ENCODE results near the gene ZCCHC4.

The ZCCHC4 gene

GRCh38 chr4:25383647-25384046 lies 71.1 kb downstream of the ZCCHC4 start:
- DNase-seq, result no peak

GRCh38 chr4:25386926-25387325 lies 74.4 kb downstream of the ZCCHC4 start:
- DNase-seq, result no peak

DNA sequence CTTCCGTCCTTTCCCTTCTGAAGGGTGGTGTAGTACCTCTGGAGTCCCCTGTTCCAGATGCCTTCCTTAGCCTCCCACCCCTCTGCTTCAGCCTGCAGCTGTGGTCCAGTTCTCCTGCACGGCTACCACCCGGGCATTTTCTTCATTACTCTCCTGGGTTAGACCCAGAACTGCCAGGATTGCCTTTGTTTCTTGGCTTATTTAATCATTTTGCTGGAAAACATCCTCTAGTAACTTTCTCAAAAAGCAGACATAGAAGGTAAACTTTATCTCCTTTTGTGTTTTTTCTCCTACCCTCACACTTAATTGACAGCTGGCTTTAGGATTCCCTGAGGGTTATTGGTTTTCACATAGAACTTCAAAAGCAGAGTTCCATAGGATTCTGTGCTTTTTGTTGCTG lies 84.7 kb downstream of the ZCCHC4 start:
- no peak for DNase-seq

DNA sequence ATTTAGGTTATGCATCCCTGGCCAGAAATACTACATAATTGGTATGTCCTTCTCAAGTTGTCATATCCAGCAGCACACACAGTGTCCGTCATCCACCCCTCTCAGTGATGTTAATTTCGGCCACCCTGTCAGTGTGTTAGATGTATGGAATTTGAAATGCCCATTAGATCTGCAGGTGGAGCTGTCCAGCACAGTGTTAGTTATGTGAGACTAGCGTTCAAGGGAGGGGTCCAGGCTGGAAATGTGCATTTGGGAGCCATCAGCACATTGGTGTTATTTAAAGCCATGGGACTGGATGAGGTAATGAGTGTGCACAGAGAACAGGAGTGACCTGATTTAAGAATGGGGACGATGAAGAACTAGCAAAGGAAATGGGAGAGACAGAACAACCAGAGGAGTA lies 86.9 kb downstream of the ZCCHC4 start:
- DNase-seq, result no peak

- DNase-seq, result no peak
Measured at GRCh38 chr4:25401066-25401465, 88.5 kb downstream of the ZCCHC4 start.

- DNase-seq, result no peak
Measured at GRCh38 chr4:25402521-25402920, 89.9 kb downstream of the ZCCHC4 start.

- no peak for DNase-seq
Measured at GRCh38 chr4:25403699-25404098, 91.1 kb downstream of the ZCCHC4 start.

- DNase-seq, result no peak
Measured at GRCh38 chr4:25405453-25405852, 92.9 kb downstream of the ZCCHC4 start.

DNA sequence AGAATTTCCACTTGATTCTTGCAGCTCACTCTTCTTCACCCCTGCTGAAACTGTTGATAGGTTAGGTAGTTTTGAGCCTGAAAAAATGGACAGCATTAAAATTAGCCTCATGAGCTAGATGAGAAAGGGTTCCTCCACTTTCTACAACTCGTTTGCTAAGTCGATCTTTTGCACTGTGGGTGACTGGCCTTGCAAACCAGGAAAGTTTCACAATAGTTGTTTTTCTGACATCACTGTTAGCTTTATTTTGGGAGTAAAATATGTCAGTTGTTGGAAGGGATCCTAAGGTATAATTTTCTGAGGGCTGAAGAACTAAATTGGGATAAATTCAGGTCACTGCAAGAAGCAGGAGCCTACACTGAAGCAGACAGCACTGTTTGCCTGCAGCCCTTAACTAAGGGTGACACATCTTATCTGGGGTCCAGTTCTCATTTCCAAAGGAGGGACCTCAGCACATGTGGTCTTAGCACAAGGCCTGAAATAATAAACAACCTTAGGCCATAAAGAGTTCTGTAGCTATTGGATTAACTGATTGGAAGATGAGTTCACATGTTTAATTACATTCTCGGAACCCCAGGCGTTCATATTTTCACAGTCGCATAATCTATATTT lies 93.6 kb downstream of the ZCCHC4 start:
- no peak for DNase-seq

- no peak for DNase-seq
Measured at GRCh38 chr4:25410820-25411529, 98.4 kb downstream of the ZCCHC4 start.

DNA sequence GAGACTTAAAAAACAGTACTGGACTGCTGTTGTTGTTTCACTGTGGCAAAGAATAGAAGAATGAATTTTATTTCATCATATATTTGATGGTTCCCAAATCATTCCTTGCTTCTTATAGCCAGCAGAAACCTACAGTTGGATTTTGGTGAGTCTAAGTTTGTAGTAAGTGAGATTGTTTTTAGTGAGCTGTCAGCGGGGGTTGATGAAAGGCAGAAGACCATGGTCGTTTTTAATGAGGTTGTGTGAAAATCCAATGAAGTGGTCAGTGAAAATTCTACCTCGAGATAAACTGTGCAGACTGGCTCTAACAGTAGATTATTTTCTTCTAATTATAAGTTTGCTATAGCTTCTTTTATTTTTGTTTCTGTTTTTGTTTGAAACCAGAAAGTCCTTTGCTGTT lies 100.7 kb downstream of the ZCCHC4 start:
- DNase-seq, result no peak

DNA sequence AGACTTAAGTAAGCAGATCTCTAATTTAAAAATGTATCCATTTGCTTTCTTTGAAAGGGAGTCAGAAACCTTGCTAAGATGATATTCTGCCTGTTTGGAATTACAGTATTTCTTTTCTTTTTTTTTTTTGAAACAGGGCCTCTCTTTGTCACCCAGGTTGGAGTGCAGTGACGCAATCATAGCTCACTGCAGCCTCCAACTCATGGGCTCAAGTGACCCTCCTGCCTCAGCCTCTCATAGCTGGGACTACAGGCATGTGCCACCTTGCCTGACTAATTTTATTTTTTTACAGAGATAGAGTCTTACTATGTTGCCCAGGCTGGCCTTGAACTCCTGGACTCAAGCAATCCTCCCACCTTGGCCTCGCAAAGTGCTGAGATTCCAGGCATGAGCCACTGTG lies 104.4 kb downstream of the ZCCHC4 start:
- DNase-seq, result no peak
